Panc1 (cell line): ENCODE data around the gene ERGIC1. TPM values are rescaled to one million over a fixed set of nuclear protein-coding genes. Genes with fewer than 3 reads are reported as not detected.
"Not testable (repeated sequence)": the region's sequence is repeated elsewhere in the genome, so short reads cannot be mapped to it uniquely, and the experiment has no call there.

Experiments
- ATAC-seq: fragments of 200-7000 bp; cut with Tn5 transposase; 2 replicates; pipeline ENCODE4 v1.9.1; 2020; ENCODE audit warnings: mild to moderate bottlenecking, moderate library complexity
- BruUV-seq: library from RNA; stranded (reverse); fragments of 400-500 nt; replicated peaks from 2 replicates; lab custom pipeline; 2021; lab: Mats Ljungman, UMichigan
- CTCF ChIA-PET: fragments of 300-600 bp; sonication (Branson Sonifier 250); formaldehyde crosslinking; loops from one replicate; lab custom pipeline; 2022; ENCODE audit warnings: antibody characterized with exemption; lab: Charles Lee
- POLR2A ChIA-PET: fragments of 300-600 bp; sonication (Branson Sonifier 250); formaldehyde crosslinking; loops from one replicate; lab custom pipeline; 2022; ENCODE audit warnings: antibody characterized with exemption; lab: Charles Lee
- DNase-seq: peaks from one replicate; pipeline ENCODE4 v3.0.0-alpha.2; 2010; ENCODE audit warnings: low read depth, low spot score
- H3K27ac ChIP-seq: 2 replicates; pipeline ENCODE4 v1.5.1; 2011; ENCODE audit warnings: mild to moderate bottlenecking, low read length, inconsistent platforms
- H3K27me3 ChIP-seq: fragments of 200-500 bp; sonication (Bioruptor generic); 2 replicates; pipeline ENCODE4 v1.6.0; 2014; ENCODE audit warnings: low read length, inconsistent platforms; ENCODE audit not compliant: control insufficient read depth, insufficient read depth
- H3K36me3 ChIP-seq: fragments of 200-500 bp; sonication (Bioruptor generic); 2 replicates; pipeline ENCODE4 v1.5.1; 2014; ENCODE audit warnings: inconsistent platforms, mild to moderate bottlenecking, low read length, moderate library complexity; ENCODE audit not compliant: control insufficient read depth, insufficient read depth
- H3K4me1 ChIP-seq: 2 replicates; pipeline ENCODE4 v1.5.1; 2011; ENCODE audit warnings: inconsistent platforms, mild to moderate bottlenecking, low read length, moderate library complexity; ENCODE audit not compliant: control insufficient read depth, insufficient read depth
- H3K4me3 ChIP-seq, 2 experiments: 2 replicates each; pipeline ENCODE4 v1.5.1; 2011 to 2012; ENCODE audit warnings: low read depth in 2 of 2, low read length in 2 of 2, mild to moderate bottlenecking in 2 of 2, inconsistent platforms in 1 of 2, moderate library complexity in 1 of 2
- H3K9me3 ChIP-seq: fragments of 200-500 bp; sonication (Bioruptor generic); 2 replicates; pipeline ENCODE4 v1.5.1; 2014; ENCODE audit warnings: low read depth, mild to moderate bottlenecking, inconsistent platforms, low read length, moderate library complexity; ENCODE audit not compliant: control insufficient read depth, insufficient read depth
- POLR2AphosphoS5 ChIP-seq: IDR thresholded peaks from 2 replicates; pipeline ENCODE4 v1.6.1; 2012; ENCODE audit warnings: mild to moderate bottlenecking, low read depth, low read length, moderate library complexity
- SIN3A ChIP-seq: IDR thresholded peaks from 2 replicates; pipeline ENCODE4 v1.6.1; 2012; ENCODE audit warnings: low read depth, mild to moderate bottlenecking, low read length, moderate library complexity, borderline replicate concordance; ENCODE audit not compliant: insufficient read depth
- TCF7L2 ChIP-seq: IDR thresholded peaks from 2 replicates; pipeline ENCODE4 v1.6.1; 2011; ENCODE audit warnings: mild to moderate bottlenecking, low read depth, low read length, inconsistent platforms
- in situ Hi-C: cut with HindIII; loops from 2 replicates; pipeline ENCODE4 v1.10.0; 2016; ENCODE audit warnings: low sequenced_read_pairs, low pct_unique_long_range_greater_than_20kb
- intact Hi-C: fragments of 100-400 bp; cut with micrococcal nuclease; formaldehyde crosslinking; loops from one replicate; pipeline ENCODE4 v1.10.0; 2022; ENCODE audit not compliant: unreplicated experiment
- total RNA-seq: library from RNA; stranded (reverse); gene quantifications from one replicate; pipeline ENCODE4 v1.2.1, GENCODE V29; 2021; ENCODE audit not compliant: unreplicated experiment
- TF ChIP-seq, protein P1 (sequence below): fragments of 450-650 bp; IDR thresholded peaks from 2 replicates; pipeline ENCODE4 v1.5.1; 2017; ENCODE audit warnings: mild to moderate bottlenecking
- TF ChIP-seq, protein P2 (sequence below), 2 experiments: IDR thresholded peaks; 2 replicates each; pipeline ENCODE4 v1.6.1; 2011 to 2012; ENCODE audit warnings: low read depth in 2 of 2, control low read depth in 1 of 2, low read length in 1 of 2, mild to moderate bottlenecking in 1 of 2, moderate library complexity in 1 of 2; ENCODE audit not compliant: insufficient read depth in 1 of 2

The ERGIC1 gene
- total RNA-seq, 1 experiment from 2014 or later = 206 TPM

GRCh38 chr5:172850454-172850797 is 16.4 kb downstream of the ERGIC1 start:
- intact Hi-C loops (no loop called here), in situ Hi-C loops (no loop called here)
- DNase-seq = no peak
- Histone ChIP-seq H3K36me3 (no peaks in the 10 kb centered on the region; the same call in 1 of the 2 replicates), H3K9me3 (no peaks in the 10 kb centered on the region), H3K4me3 (no peak overlapping the region), H3K4me1 (peaks cover 80% of the 10 kb centered on the region), H3K27me3 (no peaks in the 10 kb centered on the region), H3K27ac (peak overlapping the region; percentile 60; the same call in 1 of the 2 replicates)
- ATAC-seq = no peak
- TF ChIP-seq, protein P1, sequence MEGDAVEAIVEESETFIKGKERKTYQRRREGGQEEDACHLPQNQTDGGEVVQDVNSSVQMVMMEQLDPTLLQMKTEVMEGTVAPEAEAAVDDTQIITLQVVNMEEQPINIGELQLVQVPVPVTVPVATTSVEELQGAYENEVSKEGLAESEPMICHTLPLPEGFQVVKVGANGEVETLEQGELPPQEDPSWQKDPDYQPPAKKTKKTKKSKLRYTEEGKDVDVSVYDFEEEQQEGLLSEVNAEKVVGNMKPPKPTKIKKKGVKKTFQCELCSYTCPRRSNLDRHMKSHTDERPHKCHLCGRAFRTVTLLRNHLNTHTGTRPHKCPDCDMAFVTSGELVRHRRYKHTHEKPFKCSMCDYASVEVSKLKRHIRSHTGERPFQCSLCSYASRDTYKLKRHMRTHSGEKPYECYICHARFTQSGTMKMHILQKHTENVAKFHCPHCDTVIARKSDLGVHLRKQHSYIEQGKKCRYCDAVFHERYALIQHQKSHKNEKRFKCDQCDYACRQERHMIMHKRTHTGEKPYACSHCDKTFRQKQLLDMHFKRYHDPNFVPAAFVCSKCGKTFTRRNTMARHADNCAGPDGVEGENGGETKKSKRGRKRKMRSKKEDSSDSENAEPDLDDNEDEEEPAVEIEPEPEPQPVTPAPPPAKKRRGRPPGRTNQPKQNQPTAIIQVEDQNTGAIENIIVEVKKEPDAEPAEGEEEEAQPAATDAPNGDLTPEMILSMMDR = no peak
- TF ChIP-seq TCF7L2 (no peak), POLR2AphosphoS5 (no peak), SIN3A (no peak)
- TF ChIP-seq, protein P2, sequence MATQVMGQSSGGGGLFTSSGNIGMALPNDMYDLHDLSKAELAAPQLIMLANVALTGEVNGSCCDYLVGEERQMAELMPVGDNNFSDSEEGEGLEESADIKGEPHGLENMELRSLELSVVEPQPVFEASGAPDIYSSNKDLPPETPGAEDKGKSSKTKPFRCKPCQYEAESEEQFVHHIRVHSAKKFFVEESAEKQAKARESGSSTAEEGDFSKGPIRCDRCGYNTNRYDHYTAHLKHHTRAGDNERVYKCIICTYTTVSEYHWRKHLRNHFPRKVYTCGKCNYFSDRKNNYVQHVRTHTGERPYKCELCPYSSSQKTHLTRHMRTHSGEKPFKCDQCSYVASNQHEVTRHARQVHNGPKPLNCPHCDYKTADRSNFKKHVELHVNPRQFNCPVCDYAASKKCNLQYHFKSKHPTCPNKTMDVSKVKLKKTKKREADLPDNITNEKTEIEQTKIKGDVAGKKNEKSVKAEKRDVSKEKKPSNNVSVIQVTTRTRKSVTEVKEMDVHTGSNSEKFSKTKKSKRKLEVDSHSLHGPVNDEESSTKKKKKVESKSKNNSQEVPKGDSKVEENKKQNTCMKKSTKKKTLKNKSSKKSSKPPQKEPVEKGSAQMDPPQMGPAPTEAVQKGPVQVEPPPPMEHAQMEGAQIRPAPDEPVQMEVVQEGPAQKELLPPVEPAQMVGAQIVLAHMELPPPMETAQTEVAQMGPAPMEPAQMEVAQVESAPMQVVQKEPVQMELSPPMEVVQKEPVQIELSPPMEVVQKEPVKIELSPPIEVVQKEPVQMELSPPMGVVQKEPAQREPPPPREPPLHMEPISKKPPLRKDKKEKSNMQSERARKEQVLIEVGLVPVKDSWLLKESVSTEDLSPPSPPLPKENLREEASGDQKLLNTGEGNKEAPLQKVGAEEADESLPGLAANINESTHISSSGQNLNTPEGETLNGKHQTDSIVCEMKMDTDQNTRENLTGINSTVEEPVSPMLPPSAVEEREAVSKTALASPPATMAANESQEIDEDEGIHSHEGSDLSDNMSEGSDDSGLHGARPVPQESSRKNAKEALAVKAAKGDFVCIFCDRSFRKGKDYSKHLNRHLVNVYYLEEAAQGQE (IDR thresholded peaks at IDR 0.05; ENCODE audit: insufficient read depth in 1 of 2, low read depth in 2 of 2, low read length in 1 of 2) = no peak
- BruUV-seq = no TSS peak
- CTCF ChIA-PET = interaction anchor here (0.5 kb wide), 1 partner anchor 78 kb away, joined by 4 read pairs; no protein-coding TSS in a partner anchor
- POLR2A ChIA-PET = no interaction called here

DNA sequence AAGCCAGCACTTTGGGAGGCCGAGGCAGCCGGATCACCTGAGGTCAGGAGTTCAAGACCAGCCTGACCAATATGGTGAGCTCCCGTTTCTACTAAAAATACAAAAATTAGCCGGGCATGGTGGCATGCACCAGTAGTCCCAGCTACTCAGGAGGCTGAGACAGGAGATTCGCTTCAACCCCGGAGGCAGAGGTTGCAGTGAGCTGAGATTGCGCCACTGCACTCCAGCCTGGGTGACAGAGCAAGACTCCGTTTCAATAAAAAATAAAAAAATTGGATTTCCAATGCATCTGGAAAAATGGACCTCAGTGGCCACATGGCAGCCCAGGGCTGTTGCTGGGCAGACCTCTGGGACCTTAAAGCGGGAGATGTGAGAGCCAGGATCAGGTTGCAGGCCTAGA is 17.2 kb downstream of the ERGIC1 start:
- DNase-seq, H3K27me3 ChIP-seq, intact Hi-C loops, POLR2A ChIA-PET, ATAC-seq, BruUV-seq, H3K9me3 ChIP-seq, H3K4me3 ChIP-seq, H3K36me3 ChIP-seq, in situ Hi-C loops: not testable (repeated sequence)
- peaks cover 80% of the 10 kb centered on the region for H3K4me1 ChIP-seq
- peak overlapping the region; percentile 87; the same call in 1 of the 2 replicates for H3K27ac ChIP-seq
- CTCF ChIA-PET = interaction anchor here (1.0 kb wide), 1 partner anchor 10 kb away, joined by 3 read pairs; no protein-coding TSS in a partner anchor

- ChIA-PET CTCF (no interaction called here), POLR2A (no interaction called here)
- DNase-seq (no peak), ATAC-seq (no peak)
- peaks cover 80% of the 10 kb centered on the region for H3K4me1 ChIP-seq
- BruUV-seq = no TSS peak
- H3K36me3 ChIP-seq = no peaks in the 10 kb centered on the region; the same call in 1 of the 2 replicates
- peak overlapping the region; percentile 87 for H3K27ac ChIP-seq
- H3K4me3 ChIP-seq = no peak overlapping the region
- no peaks in the 10 kb centered on the region for H3K9me3 ChIP-seq
- H3K27me3 ChIP-seq = no peaks in the 10 kb centered on the region
- TF ChIP-seq TCF7L2 (no peak), SIN3A (no peak), POLR2AphosphoS5 (no peak)
- TF ChIP-seq, protein P2 (IDR thresholded peaks at IDR 0.05; ENCODE audit: insufficient read depth in 1 of 2, low read depth in 2 of 2, low read length in 1 of 2) = no peak
- TF ChIP-seq, protein P1 = no peak
- intact Hi-C loops (no loop called here), in situ Hi-C loops (no loop called here)
Observed at GRCh38 chr5:172852490-172853354, 18.7 kb downstream of the ERGIC1 start.
